HG03060 (cell line): ENCODE results near the gene ZFP69B.
"Not testable (repeated sequence)": the region's sequence is repeated elsewhere in the genome, so short reads cannot be mapped to it uniquely, and the experiment has no call there.

ENCODE experiments used
- ATAC-seq: cut with Tn5 transposase; IDR thresholded peaks from one replicate; pipeline ENCODE4 v1.9.1; 2021; ENCODE audit warnings: low read depth, moderate number of reproducible peaks; ENCODE audit not compliant: unreplicated experiment

Gene ZFP69B

GRCh38 chr1:40435471-40435870, 14.8 kb upstream of the ZFP69B start:
- ATAC-seq = no peak

GRCh38 chr1:40435876-40436275, 14.4 kb upstream of the ZFP69B start:
- ATAC-seq = no peak

GRCh38 chr1:40438391-40439015, 11.8 kb upstream of the ZFP69B start:
- no peak for ATAC-seq

- ATAC-seq = no peak
Measured at GRCh38 chr1:40439247-40439646, 11.0 kb upstream of the ZFP69B start.

- peak; percentile 50 for ATAC-seq
Measured at GRCh38 chr1:40450495-40451237, 390 bp downstream of the ZFP69B start.

- no peak for ATAC-seq
Measured at GRCh38 chr1:40451238-40451585, 936 bp downstream of the ZFP69B start.

GRCh38 chr1:40454873-40455272, 4.6 kb downstream of the ZFP69B start:
- ATAC-seq = no peak

GRCh38 chr1:40462956-40463590, 12.8 kb downstream of the ZFP69B start:
- ATAC-seq = no peak

GRCh38 chr1:40469327-40469726, 19.1 kb downstream of the ZFP69B start:
- no peak for ATAC-seq

- no peak for ATAC-seq
Measured at GRCh38 chr1:40475268-40475667, 25.0 kb downstream of the ZFP69B start.

GRCh38 chr1:40476924-40477677, 26.8 kb downstream of the ZFP69B start, which contains the start of gene ZFP69:
Gene ZFP69, plus strand, starts transcription at chr1:40477290. Its CDS starts 2,072 bp downstream, at chr1:40479362.
- ATAC-seq = no peak

GRCh38 chr1:40477678-40478053, 27.4 kb downstream of the ZFP69B start:
- no peak for ATAC-seq

- ATAC-seq = no peak
Measured at GRCh38 chr1:40478276-40478675, 28.0 kb downstream of the ZFP69B start.

- no peak for ATAC-seq
Measured at GRCh38 chr1:40479156-40479555, 28.9 kb downstream of the ZFP69B start.

- no peak for ATAC-seq
Measured at GRCh38 chr1:40495315-40495903, 45.1 kb downstream of the ZFP69B start.

- ATAC-seq = not testable (repeated sequence)
Measured at GRCh38 chr1:40502651-40503050, 52.4 kb downstream of the ZFP69B start.

- ATAC-seq = no peak
Measured at GRCh38 chr1:40507973-40508372, 57.7 kb downstream of the ZFP69B start.

GRCh38 chr1:40508375-40509341, 58.4 kb downstream of the ZFP69B start, which contains the start of gene EXO5:
Gene EXO5, plus strand, starts transcription at chr1:40508767. Its CDS starts 5,778 bp downstream, at chr1:40514545.
- no peak for ATAC-seq
